ENCODE data around the gene MCCC2.

The MCCC2 gene

DNA sequence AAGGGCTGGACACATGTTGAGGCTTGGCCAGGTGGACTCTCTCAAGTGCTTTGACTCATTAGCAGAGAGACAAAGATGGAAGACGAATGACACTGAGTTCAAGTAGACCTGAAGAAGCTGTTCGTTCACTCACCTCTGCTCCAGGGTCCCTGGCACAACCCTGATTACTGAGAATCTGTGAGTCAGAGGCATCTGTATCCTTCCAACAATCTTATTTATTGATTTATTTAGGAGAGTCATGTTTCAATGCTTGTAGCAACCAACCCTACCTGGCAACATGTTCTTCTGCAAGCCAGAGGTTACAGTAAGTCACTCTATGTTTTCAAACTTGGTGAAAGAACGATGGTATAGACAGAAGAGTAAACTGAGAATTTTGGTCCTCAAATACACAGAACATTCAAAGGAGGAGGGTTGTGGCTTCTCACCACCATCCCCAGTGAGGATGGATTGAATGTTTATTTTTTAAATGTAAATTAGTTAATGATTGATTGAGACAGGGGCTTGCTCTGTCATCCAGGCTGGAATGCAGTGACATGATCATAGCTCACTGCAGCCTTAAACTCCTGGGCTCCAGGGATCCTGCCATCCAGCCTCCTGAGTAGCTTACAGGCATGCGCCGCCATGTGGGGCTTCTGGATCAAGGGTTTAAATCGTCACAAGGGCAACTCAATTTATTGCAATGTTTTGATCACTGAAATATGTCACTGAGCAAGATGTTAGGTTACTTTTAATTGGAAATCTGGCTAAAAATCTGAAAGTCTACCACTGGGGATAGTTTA is 76.2 kb downstream of the MCCC2 start:
- DNase-seq, result no peak

DNA sequence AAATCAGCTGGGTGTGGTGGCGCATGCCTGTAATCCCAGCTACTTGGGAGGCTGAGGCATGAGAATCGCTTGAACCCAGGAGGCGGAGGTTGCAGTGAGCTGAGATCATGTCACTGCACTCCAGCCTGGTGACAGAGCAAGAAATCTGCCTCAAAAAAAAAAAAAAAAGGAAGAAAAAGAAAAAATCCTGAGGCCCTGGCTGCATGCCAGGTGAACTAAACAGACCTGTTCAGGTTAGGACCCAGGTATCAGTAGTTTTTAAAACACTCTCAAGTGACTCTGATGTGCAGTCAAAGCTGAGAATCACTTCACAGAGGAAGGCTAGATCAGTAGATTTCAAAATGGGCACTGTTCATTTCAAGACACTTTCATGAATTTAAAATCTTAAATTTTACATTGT is 77.5 kb downstream of the MCCC2 start:
- peak; percentile 28 for DNase-seq

DNA sequence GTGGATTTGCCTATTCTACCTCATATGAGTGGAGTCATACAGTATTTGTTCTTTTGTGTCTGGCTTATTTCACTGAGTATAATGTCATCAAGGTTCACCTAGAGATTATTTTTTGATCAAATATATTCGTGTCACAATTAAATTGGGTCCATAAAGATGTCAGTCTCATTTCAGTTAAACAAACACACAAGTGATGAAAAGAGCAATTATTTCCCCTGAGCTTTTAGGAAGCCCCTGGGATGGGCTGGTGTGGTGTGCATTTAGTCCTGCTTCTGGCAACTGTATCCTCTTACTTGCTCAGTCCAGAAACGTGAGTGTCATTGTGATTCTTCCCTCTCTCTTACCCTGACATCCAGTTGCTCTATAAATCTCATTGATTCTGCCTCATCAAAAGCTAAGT is 79.2 kb downstream of the MCCC2 start:
- no peak for DNase-seq

DNA sequence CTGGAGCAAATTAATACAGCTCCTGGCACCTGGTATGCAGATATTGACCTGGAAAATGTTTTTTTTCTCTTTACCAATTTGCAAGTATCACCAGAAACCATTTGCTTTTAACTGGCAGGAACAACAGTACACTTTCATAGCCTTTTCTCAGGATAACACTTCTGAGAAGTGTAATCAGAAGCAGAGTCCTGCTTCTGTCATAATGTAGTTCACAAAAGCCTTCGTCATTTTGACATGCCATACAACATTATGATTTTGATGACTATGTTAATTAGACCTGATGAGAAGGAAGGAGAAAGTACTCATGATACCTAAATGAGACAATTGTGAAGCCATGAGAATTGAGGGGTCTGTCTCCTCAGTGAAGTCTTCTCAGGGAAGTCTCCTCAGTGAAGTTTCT is 90.8 kb downstream of the MCCC2 start:
- DNase-seq, result no peak

DNA sequence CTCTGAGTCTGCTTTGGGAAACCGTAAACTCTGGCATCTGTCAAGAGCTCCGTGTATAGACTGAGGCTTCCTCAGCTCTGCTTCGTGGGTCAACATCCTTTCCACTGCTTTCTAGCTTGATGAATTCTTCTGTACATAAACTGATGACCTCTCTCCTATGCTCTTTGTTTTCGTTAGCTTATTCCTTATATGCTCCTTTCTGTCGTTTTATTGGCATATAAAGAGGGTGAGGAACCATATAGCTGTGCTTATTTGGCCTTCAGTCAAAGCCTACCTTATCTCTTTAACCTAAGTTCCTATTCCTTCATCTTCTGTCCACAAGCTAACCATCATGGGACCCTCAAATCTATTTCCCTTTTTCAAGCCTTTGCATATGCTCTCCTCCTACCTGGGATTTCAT is 92.6 kb downstream of the MCCC2 start:
- DNase-seq, result no peak

DNA sequence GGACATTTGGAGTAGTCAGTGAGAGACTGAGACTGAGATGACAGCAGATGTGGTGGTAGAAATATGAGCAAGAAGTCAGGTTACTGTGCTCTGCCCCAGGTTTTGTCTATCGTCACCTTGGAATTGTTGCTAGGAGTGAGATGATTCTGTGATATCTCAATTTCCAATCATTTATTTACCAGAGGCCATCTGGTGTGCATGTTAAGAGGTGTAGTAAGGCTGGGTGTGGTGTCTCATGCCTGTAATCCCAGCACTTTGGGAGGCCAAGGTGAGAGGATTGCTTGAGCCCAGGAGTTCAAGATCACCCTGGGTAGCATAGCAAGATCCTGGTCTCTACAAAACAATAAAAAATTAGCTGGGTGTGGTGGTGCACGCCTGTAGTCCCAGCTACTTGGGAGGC is 93.4 kb downstream of the MCCC2 start:
- no peak for DNase-seq

DNA sequence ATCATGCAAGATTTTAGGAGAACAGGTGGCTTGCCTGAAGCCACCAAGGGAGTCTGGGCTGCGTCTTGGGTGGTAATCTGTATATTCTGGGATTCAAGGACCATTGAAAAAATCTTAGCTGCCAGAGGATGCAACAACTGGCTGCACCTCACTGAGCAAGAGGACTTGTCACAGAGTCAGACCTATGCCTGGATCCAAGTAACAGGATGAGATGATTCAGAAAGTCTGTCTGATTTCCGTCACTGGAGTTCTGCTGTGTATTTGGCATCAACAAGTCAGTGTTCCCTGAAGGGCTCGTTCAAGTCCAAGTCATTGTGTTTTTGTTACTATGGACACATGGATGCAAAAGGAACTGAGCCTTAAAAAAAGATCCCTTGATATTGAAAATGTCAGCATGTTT is 94.2 kb downstream of the MCCC2 start:
- DNase-seq, result no peak

DNA sequence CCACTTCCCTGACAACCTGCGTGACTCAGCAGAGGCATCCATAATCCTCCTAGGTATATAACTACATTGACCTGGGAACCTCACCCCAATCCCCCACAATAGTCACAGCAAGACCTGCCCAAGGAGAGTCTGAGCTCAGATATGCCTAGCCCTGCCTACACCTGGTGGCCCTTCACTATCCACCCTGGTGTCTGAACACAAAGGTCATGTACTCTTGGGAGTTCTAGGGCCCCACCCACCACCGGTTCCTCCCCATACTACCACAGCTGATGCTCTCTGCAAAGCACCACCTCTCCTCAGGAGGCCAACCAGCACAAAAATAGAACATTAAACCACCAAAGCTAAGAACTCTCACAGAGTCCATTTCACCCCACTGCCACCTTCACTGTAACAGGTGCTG is 97.2 kb downstream of the MCCC2 start:
- DNase-seq, result no peak

DNA sequence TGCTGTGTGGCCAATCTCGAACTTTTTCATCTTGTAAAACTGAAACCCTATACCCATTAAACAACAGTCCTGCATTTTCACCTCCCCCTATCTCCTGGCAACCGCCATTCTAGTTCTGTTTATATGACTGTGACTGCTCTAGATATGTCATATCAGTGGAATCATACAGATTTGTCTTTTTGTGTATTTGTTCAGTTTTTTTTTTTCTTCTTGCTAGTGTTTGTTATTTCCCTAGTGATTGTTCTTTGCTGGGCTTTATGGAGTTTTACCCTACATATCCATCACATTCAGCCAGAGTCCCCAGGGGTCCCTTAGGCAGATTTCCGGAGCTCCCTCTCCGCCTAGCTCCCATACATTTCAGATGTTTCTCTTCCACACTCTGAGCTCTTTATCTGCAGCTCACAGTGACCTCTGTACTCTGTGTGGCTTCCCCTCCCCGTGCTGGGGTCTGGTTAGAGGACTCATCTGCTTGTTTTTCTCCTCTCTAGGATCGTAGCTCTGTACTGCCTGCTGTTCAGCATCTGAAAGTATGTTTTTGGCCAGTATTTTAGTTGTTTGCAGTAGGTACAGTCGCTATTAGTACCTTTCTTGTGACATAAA is 106.8 kb downstream of the MCCC2 start:
- DNase-seq, result no peak

DNA sequence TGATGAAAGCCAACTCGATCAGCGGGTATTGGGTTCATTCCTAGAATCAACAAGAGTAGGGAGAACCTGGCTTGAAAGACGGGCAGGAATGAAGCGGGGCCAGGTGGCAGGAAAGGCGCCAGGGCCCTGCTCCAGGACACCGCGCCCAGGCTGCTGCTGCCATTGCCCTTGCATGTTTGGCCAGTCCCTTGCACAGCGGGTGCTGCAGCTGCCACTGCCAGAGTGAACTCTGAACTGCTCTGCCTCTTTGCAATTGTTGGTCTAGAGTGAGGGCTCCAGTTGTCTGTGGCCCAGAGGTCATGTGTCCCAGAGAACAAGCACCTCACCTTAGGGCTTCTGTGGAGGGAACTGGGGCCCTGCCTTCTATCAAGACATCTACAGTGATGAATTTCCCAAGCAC is 107.9 kb downstream of the MCCC2 start:
- DNase-seq, result no peak

DNA sequence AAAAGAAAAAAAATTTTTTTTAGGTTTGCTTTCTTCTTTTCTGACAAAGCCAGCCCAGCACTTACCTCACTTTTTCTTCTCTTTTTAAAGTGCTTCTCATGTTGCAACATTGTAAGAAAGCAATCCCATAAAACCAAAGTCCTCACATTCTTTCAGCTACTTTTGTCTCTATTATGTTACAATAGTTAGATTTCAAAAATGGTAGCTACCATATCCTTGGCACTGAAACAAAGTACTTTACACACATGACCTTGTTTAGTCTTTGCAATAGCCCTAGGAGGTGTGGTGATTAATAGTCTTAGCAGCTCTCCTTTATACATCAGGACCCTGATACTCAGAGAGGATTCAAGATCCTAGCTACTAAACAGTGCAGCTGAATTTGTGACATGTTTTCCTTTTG is 108.5 kb downstream of the MCCC2 start:
- no peak for DNase-seq

DNA sequence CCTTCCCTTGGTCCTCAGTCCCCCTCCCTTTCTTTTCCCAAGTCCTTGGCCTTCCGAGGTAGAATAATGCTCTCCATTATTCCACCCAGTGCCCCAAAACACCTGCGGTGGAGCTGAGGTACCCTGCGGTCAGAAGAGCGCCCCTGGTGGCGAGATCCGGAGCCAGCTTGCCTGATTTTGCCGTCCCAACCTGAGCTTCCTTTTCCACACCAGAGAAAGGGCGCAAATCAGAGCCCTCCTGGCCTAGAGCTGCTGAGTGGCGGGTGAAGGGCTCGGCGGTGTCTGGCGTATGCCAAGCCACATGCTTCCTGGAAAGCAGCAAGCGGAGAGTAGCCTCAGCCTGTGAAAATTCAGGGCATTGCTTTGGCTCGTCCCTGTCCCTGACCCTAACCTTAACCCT is 110.8 kb downstream of the MCCC2 start:
- peak; percentile 39 for DNase-seq

DNA sequence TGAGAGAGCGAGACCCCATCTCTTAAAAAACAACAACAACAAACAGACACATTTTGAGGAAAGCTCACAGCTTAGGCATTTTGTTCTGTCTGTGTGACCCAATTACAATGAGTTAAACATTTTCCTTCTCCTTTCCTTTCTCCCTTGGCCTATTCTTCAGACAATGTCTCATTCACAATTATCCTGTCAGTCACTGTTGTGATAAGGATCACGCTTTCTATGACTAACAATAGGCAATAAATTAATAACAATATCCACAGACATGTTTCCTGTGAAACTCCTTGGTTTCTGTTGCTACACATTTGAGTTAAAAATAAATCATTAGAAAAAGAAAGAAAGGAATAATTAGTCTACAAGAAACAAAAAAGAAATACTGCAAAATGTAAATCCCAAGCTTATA is 112.1 kb downstream of the MCCC2 start:
- no peak for DNase-seq

DNA sequence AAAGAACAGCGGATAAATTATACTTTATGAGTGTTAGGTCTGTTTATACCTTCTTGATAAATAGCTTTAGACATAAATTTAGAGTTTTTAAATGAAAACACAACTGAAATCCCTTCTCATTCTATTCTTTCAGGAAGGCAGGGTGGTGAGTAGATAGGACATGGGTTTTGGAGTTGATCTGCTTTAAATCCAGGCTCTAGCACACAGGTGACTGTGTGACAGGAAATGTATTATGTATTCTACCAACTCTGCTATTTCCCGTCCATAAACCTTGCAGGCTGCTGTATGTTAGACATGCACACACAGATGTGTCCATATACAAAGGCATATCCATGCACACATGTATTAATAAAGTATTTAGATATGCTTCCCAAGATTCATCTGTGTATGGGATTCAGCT is 112.6 kb downstream of the MCCC2 start:
- DNase-seq, result no peak

DNA sequence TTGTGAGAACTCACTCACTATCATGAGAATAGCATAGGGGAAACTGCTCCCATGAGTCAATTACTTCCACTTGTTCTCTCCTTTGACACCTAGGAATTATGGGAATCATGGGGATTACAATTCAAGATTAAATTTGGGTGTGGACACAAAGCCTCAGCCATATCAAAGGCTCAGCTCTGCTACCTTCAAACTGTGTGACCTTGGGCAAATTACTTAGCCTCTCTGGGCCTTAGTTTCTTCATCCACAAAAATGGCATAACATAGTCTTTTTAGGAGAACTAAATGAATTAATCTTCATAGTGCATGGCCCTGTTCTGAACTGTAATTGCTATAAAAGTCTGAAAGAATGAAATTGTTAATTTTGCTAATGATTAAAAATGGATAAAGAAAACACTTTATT is 113.7 kb downstream of the MCCC2 start:
- no peak for DNase-seq

DNA sequence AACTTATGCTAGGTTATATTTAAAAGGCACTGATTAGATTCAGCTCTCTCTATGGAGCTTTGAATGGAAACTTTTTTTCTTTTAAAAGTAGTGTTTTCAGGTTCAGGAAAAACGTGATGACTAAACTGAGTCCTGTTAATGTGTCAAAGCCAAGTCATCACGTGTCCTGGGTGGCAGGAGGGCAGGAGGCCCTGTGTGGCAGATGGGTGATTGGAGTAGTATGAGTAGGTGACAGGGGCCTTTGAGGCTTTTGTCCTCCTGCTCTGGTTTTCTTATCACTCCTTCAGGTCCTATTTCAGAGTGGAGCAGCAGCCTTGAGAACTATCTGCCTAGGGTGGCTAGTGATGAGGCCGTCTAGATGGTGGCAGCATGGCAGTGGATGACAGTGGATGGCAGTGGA is 114.3 kb downstream of the MCCC2 start:
- no peak for DNase-seq

DNA sequence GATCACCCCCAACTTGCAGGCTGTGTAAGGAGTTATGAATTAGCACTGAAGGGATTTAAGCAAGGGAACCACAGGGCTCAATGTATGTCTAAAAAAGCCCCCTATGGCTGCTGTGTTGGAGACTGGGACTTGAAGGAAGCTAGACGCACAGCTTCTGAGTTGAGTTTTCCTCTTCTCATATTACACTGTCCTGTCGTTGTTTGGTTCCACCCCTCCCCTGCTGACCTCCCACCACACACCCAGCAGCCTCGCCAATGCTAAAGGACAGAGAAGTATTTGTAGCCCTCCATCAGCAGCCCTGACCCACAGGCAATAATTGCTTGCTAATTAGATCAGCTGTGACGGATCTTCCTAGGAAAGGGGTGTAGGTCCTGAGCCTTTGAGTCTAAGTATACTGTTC is 116.8 kb downstream of the MCCC2 start:
- DNase-seq, result no peak

DNA sequence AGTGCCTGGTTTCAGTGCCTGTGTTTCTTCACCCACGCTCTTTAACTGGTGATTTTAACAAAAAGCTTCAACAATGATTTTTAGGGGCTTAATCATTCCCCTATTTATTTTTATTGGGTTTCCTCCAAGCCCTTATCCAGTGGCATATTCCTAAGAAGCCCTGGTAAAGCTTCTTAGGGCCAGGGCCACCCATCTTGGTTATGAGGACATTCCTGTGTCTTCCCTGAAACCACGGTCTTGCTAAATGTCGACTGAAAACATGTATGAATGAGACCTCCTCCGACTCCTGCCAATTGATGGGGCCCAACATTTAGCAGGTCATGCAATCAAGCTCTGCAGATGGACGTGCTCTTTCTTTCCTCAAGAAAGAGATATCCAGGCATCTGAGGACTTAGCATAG is 118.3 kb downstream of the MCCC2 start:
- no peak for DNase-seq

DNA sequence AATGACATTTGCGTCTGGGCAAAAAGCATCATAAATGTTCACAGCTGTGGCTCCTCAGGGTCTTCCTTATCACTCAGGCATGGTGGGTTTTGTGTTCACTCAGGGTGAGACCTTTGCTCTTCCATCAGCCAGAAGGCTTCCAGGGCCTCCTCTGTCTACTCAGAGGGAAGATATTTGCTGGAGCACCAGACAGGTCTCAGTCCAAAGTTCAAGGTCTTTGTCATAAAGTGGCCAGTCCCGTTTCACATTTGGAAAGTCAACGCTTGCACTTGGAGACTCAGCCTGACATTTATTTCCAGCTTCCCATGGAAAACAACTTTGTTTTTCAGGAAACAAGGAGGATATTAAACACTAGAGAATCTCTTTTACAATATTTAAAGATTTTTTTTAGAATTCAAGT is 119.8 kb downstream of the MCCC2 start:
- DNase-seq, result no peak
